GM21515 (cell line): ENCODE measurements around the gene FIGNL2.

ENCODE experiments used
- ATAC-seq: cut with Tn5 transposase; IDR thresholded peaks from one replicate; pipeline ENCODE4 v1.9.1; 2021; ENCODE audit not compliant: unreplicated experiment

FIGNL2 gene

DNA sequence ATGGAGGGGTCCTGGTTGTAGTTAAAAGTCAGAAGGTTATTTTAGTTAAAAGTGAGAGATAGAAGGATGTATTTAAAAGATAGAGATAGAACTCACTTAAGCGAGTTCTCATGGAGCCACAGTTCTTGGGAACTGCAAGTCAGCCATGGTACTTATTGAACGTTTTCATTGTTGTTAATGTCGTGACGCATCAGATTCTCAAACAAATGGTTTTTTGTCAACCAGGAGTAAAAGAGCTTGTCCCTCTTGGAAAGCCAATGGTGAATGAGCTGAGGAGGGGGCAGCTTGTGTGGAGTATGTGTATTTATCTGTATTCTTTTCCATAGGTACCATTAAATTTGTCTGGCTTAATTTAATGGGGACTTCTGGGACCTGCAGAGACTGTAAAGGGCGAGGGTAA is 68.6 kb downstream of the FIGNL2 start:
- ATAC-seq = no peak

DNA sequence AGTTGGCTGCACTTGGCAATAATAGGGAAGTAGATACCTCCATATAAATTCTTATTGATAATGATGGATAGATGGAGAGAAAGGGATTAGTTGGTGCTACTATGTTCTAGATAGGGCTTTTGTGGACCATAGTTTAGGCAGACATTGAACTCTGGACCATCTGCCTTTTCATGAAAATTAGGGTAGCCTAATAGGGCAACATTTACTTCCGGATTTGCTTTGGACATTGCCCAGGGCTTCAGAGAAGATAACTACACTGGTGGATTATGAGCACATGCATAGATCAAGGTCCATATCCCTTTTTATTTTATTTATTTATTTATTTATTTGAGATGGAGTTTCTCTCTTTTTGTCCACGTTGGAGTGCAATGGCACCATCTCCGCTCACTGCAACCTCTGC is 70.5 kb downstream of the FIGNL2 start:
- ATAC-seq = no peak

DNA sequence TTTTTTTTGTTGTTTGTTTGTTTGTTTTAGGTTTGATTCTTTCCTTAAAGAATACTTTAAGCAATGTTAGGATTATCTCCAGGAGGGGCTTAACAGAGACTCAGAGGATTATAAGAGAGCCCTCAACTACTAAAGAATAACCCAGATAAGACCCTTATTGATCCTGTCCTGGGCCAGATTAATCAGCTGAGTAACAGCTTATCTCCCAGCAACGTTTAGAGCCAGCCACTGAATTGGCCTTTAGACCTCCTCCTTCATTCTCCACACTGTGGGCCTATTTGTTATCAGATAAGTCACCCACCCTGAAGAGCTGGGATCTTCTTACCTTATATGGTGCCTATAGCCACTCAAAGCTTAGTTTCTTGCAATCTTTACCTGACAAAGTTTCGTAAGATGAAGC is 71.1 kb downstream of the FIGNL2 start:
- no peak for ATAC-seq

DNA sequence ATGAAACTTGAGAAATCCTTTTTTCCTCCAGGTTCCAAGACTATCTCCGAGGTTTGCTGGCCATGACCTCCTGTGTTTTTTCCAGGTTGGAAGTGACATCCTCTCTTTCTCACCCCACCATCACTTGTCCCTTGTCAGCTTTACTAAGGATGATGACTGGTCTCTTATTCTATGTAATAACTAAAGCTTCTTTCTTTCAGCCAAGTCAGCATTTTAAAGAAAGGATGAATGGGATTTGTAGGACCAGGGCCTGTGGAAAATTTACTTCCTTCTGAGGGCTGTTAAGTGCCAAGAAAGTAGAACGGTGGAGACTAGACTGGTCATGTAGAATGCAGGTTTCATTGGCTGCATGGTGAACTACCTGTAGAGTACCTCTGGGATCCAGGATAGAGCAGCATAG is 73.6 kb downstream of the FIGNL2 start:
- ATAC-seq = no peak

DNA sequence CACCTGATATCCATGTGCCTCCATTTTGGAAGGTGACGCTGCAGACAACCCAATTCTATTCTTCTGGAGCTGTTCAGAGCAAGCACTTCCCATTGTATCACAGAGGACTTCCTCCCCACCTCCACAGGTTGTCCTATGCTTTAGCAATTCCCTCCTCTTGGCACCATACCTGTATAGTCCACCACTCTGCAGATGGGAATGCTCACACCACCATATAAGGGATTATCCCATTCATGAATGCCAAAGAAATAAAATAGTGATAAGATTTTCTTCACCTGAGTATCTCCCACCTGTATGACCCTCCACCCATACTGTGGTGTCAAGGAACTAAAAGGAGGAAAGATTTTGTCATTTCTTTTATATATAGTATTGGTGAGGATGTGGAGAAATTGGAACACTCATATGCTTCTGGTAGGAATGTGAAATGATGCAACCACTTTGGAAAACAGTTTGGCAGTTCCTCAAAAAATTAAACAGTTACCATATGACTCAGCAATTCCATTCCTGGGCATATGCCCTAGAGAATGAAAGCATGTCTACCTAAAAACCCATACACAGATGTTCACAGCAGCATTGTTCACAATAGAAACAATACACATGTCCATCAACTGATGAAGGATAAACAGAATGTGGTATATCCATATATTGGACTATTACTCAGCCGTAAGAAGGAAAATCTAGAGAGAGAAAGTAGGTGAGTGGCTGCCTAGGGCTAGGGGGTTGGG is 75.2 kb downstream of the FIGNL2 start:
- ATAC-seq = no peak

DNA sequence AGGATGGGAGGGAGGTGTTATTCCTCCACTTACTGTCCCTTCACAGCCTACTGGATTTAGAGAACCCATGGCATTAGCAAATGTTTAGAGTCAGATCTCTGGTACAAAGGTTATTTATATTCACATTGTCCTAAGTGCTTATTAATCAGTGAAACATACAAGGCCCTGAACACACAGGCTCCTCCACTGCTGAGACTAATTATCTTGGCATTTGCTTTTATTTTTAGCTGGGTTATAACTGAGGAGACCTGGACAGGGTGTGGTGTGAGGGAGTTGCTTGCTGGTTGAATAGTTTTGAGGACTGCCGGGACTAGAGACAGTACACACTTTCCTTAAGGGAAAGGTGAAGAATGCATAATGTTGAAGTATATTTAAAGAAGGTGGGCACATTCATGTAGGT is 77.5 kb downstream of the FIGNL2 start:
- ATAC-seq = no peak
